HFFc6 (cell line): ENCODE results near the gene ATP8A1. TPM values are rescaled to one million over a fixed set of nuclear protein-coding genes. Genes with fewer than 3 reads are reported as not detected.

Experiments
- DNase-seq: peaks from one replicate; pipeline ENCODE4 v3.0.0-alpha.2; 2018
- H3K27ac Mint-ChIP-seq: 2 replicates; pipeline ENCODE4 v1.8.0; 2020; ENCODE audit warnings: mild to moderate bottlenecking, mixed read lengths
- H3K27me3 Mint-ChIP-seq: 2 replicates; pipeline ENCODE4 v1.8.0; 2021; ENCODE audit warnings: mild to moderate bottlenecking, moderate library complexity, mixed read lengths; ENCODE audit not compliant: insufficient read depth
- H3K36me3 Mint-ChIP-seq: 2 replicates; pipeline ENCODE4 v1.8.0; 2021; ENCODE audit warnings: low read depth, mixed read lengths
- H3K4me1 Mint-ChIP-seq: 2 replicates; pipeline ENCODE4 v1.8.0; 2020; ENCODE audit warnings: low read depth, mixed read lengths
- H3K4me3 Mint-ChIP-seq: 2 replicates; pipeline ENCODE4 v1.8.0; 2020; ENCODE audit warnings: mild to moderate bottlenecking, moderate library complexity, mixed read lengths
- H3K9me3 Mint-ChIP-seq: 2 replicates; pipeline ENCODE4 v1.8.0; 2020; ENCODE audit warnings: mild to moderate bottlenecking, mixed read lengths
- CTCF ChIP-seq: fragments of 200-600 bp; sonication (generic); IDR thresholded peaks from 2 replicates; pipeline ENCODE4 v1.5.0; 2021; ENCODE audit warnings: antibody characterized with exemption, mild to moderate bottlenecking
- total RNA-seq, 6 experiments: library from RNA; stranded (reverse); fragmentation: NEBNext Ultra II Directional; extraction: Animal tissue kit (Norgen Biotek cat#: 25700); gene quantifications; 2 replicates in 1 of 6; 3 replicates in 5 of 6; pipeline ENCODE4 v1.2.3, GENCODE V29; 2021

ATP8A1 gene
- total RNA-seq, 6 experiments from 2014 or later: 0.03 to 0.28 (median 0.11) TPM

DNA sequence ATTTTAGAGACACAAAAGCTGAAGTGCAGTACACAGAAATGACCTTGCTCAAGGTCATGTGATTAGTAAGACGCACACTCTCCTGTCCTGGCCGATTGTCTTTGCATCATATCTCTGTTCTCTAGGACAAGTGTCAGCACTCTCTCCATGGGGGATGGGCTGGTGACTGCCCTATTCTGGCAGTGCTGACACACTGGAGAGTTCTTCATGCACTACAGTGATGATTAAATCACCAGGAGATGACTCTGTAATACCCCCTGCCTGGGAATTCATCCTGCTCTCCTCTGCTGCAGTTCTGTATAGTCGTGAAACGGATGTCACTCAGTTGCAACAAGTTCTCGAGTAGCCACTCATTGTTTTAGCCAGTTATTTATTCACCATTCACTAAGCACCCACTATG, 264.9 kb downstream of the ATP8A1 start:
- no peaks in the 10 kb centered on the region for H3K4me1 Mint-ChIP-seq
- DNase-seq: no peak
- no peak overlapping the region for H3K4me3 Mint-ChIP-seq
- no peak for TF ChIP-seq CTCF
- H3K9me3 Mint-ChIP-seq: peaks cover 17% of the 10 kb centered on the region; the same call in 1 of the 2 replicates
- peaks cover 5% of the 10 kb centered on the region; the same call in 1 of the 2 replicates for H3K36me3 Mint-ChIP-seq
- no peak overlapping the region for H3K27ac Mint-ChIP-seq
- H3K27me3 Mint-ChIP-seq: peaks cover 3% of the 10 kb centered on the region; the same call in 1 of the 2 replicates

DNA sequence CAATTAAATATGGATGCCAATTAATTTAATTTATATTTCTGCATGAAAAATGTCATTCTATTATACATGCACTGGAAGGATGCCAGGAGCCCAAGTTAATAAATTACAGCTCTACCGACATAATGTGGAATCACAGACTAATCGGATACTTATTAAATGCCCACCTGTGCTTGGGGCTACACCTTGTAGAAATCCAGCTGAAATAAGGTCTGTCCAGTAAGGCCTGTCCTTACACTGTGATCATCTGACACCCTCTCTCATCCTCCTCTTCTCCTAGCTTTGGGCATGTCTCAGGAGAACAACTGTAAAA, 265.6 kb downstream of the ATP8A1 start:
- H3K36me3 Mint-ChIP-seq: peaks cover under 1% of the 10 kb centered on the region; the same call in 1 of the 2 replicates
- H3K27ac Mint-ChIP-seq: no peak overlapping the region
- peaks cover 14% of the 10 kb centered on the region; the same call in 1 of the 2 replicates for H3K9me3 Mint-ChIP-seq
- no peak overlapping the region for H3K4me3 Mint-ChIP-seq
- H3K4me1 Mint-ChIP-seq: no peaks in the 10 kb centered on the region
- no peaks in the 10 kb centered on the region for H3K27me3 Mint-ChIP-seq
- no peak for DNase-seq
- TF ChIP-seq CTCF: no peak

DNA sequence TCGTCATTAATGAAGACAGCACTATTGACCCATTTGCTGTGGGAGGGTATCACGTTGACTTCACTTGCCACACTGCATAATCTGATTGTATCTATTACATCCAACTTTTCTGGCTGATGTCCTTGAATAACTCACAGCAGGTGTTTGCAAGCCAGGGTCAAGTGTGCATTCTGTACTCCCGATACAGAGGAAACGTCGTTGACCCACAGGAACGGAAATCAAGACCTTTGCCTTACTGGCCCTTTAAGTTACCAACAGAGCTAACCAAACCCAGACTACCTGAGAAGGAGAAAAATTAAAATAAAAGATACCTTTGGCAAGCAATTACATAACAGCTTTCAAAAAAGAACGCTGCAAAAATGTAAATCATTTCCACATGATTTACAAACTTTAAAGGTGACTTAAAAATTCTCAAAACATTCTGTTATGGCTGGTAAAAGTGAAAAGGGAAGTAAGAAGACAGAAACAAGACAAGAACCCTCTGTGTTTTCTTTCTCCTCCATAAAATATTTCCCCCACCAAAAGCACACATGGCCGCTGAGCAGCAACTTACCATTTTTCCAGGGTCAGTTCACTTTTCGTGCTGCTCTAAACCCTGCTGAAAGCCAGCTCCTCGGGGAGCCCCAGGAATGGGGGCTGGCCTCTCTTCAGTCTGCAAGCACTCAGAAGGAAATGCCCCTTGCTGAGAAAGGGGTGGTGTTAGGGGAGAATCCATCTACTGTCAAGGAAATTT, 266.1 kb downstream of the ATP8A1 start:
- no peak for TF ChIP-seq CTCF
- Mint-ChIP-seq H3K4me3 (no peak overlapping the region), H3K36me3 (no peaks in the 10 kb centered on the region), H3K27ac (no peak overlapping the region), H3K4me1 (no peaks in the 10 kb centered on the region), H3K27me3 (no peaks in the 10 kb centered on the region), H3K9me3 (peaks cover 14% of the 10 kb centered on the region; the same call in 1 of the 2 replicates)
- DNase-seq: no peak

GRCh38 chr4:42385516-42385915, 271.4 kb downstream of the ATP8A1 start:
- Mint-ChIP-seq H3K9me3 (peaks cover 26% of the 10 kb centered on the region; the same call in 1 of the 2 replicates), H3K4me3 (no peak overlapping the region), H3K27me3 (peaks cover 2% of the 10 kb centered on the region; the same call in 1 of the 2 replicates), H3K36me3 (no peaks in the 10 kb centered on the region), H3K27ac (no peak overlapping the region), H3K4me1 (no peaks in the 10 kb centered on the region)
- TF ChIP-seq CTCF: no peak
- no peak for DNase-seq

DNA sequence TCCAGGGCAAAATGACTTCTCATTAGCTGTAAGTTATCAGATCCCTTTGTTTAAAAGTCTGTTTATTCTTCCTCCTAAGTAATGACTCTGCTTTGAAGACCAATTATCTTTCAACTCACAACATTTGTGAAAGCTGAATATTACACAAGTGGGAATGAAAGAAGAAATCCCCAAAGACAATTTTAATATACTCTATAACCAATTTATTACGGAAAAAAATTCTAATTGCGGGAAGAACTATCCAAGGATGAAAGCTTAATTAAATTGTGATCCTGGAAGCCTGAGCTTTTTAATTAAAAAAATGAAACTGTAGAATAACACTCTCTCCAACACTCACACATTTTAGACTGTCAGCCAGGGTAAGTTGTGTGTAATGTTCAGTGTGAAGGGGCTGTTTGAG, 275.2 kb downstream of the ATP8A1 start:
- H3K4me1 Mint-ChIP-seq: no peaks in the 10 kb centered on the region
- no peak for DNase-seq

More for the DNA sequence above, 275.2 kb downstream of the ATP8A1 start:
- Mint-ChIP-seq H3K27me3 (peaks cover 2% of the 10 kb centered on the region; the same call in 1 of the 2 replicates), H3K4me3 (no peak overlapping the region), H3K9me3 (peaks cover 12% of the 10 kb centered on the region; the same call in 1 of the 2 replicates), H3K36me3 (no peaks in the 10 kb centered on the region), H3K27ac (no peak overlapping the region)
- TF ChIP-seq CTCF: no peak
